ENCODE results near the gene ZSCAN31. TPM values are rescaled to one million over a fixed set of nuclear protein-coding genes. Genes with fewer than 3 reads are reported as not detected.

ZSCAN31 gene
- total RNA-seq, 5 donors from 2014 or later (not counting 1 experiment from before 2014, with no cell fraction given), result 0.79 to 1.5 (median 1.1) TPM

DNA sequence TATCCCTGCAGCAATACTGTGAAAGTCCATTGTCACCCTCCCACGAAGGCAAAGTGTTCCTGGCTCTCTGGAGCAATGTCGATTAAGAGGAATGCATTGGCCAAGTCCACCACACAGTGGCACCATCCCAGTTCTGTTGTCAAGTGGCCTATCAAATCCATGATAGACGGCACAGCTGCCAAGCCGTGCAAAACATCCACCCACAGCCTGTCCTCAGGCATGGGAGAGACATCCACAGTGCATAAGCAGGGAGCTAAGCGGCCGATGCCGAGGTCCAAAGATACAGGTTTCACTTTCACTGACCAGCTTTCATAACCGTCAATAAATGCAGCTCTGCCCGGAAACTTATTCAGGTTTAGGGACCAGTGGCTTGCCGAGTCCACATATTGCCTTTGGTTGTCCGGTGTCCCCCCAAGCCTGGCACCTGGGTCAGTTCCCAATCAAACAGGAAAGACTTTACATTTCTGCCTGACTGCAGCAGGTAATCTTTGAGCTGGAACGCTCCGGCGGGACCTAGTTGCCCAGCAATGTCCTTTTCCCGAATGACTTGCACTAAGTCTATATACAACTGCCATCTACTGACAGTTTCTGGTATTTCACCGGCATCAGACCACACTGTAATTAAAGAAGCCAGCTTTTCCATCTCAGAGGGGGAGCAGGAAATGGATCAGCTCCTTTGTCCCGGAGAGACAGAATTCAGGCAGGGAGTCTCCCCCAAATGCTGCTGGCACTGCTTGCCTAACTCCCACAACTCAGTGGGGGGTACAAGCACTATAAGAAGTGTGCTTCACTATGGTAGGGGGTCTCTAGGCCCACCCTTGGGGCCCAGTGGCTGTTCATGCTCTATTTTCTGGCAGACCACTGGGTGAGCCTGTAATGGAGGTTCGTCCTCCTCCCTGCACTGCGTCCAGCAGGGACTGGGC is 20.1 kb upstream of the ZSCAN31 start:
- no peaks in the 10 kb centered on the region for H3K27me3 Mint-ChIP-seq
- ATAC-seq (replicated peaks in 1 of 4), result peak; percentile 78 to 86 (median 81)
- WGBS (ENCODE audit: insufficient coverage), result 8% methylated on average over 16 of the region's 19 CpGs
- Histone ChIP-seq H3K36me3 (ENCODE audit: control insufficient read depth in 2 of 2, extremely low read depth in 1 of 2, insufficient read depth in 1 of 2, low read length in 1 of 2) (peaks cover 2 to 4% of the 10 kb centered on the region in 2 donors), H3K27ac (ENCODE audit: low read length) (peak overlapping the region; percentile 39), H3K27me3 (replicated peaks in 1 of 2; ENCODE audit: control insufficient read depth in 2 of 2, extremely low read depth in 1 of 2, insufficient read depth in 2 of 2, low read length in 1 of 2) (no peaks in the 10 kb centered on the region), H3K4me3 (ENCODE audit: control insufficient read depth in 1 of 2, extremely low read depth in 1 of 2, low read length in 1 of 2) (peak overlapping the region; percentile 60 to 74), H3K4me1 (ENCODE audit: control insufficient read depth in 1 of 2, extremely low read depth in 1 of 2, insufficient read depth in 2 of 2, low read length in 2 of 2) (peaks cover 6 to 23% of the 10 kb centered on the region in 2 experiments), H3K9me3 (no peaks in the 10 kb centered on the region)
- H3K4me1 Mint-ChIP-seq, result peaks cover 33 to 37% (median 37%) of the 10 kb centered on the region in 3 donors
- peak overlapping the region; percentile 85 to 91 (median 88) for H3K4me3 Mint-ChIP-seq
- peak overlapping the region; percentile 71 to 83 for H3K27ac Mint-ChIP-seq
- CTCF ChIA-PET, result interaction anchor here (0.6 to 2.4 kb wide), 16 partner anchors 9 to 1196 kb away, joined by 3 to 19 read pairs (median 4); partner anchors contain the start of genes ZSCAN26 (in 2 of the 2), PGBD1 (in 1 of the 2), ZKSCAN4 (in 1 of the 2) and ZKSCAN8 (in 1 of the 2)
- H3K36me3 Mint-ChIP-seq, result peaks cover 8% of the 10 kb centered on the region
- no peaks in the 10 kb centered on the region for H3K9me3 Mint-ChIP-seq
- DNase-seq, result peak in 34 of 35 experiments; percentile 14 to 83 (median 44)
- POLR2A ChIA-PET, result interaction anchor here in 1 of 2 donors (0.6 to 1.1 kb wide), 2 partner anchors 21 to 251 kb away, joined by 3 read pairs; no protein-coding TSS in a partner anchor

DNA sequence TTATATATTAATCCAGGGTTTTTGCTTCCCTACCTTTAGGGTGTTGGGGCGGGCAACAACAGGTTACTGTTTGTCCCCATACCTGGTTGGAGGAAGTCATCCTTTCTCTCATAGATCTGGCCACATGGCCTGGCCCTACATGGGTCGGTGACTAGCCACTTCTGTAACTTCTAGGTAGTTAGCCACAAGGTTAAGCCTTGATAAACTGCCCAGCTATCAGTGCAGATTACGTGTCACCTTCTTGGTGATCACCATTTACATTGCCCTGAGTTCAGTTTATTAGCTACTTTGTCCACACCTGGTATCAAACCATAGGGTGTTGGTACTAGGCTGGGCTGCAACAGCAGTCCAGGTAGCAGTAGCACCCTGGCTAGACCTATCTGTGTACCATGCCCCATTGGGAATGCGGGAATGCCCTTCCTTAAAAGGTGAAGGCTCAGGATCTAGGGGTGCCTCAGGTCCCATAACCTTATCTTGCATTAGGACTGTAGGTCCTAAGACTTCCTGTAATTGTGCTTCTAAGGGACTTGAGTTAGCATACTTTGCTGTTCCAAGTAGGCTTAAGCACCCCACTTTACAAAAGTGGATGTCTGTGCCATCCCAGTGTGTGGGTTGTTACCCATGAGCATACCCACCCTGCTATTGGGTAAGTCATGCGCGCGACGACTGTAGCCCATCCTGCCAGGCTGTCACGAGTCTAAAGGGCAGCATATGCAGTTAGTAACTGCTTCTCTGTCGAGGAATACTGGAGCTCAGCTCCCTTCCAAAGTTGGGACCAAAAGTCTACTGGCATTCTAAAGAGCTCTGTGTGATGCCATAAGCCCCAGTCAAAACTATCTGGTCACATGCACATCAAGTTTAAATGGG is 19.0 kb upstream of the ZSCAN31 start:
- ChIA-PET POLR2A (no interaction called here), CTCF (interaction anchor here in 1 of 2 donors (0.6 to 2.4 kb wide), 10 partner anchors 8 to 1195 kb away, joined by 3 to 19 read pairs (median 6); partner anchors contain the start of genes PGBD1, ZKSCAN4, ZKSCAN8 and ZSCAN16)
- H3K27ac ChIP-seq (ENCODE audit: low read length), result no peak overlapping the region
- H3K27me3 ChIP-seq (replicated peaks in 1 of 2; ENCODE audit: control insufficient read depth in 2 of 2, extremely low read depth in 1 of 2, insufficient read depth in 2 of 2, low read length in 1 of 2), result no peaks in the 10 kb centered on the region
- Mint-ChIP-seq H3K36me3 (peaks cover 5% of the 10 kb centered on the region), H3K4me3 (peak overlapping the region in 2 of 3 donors; percentile 85 to 91), H3K4me1 (peaks cover 43 to 48% (median 47%) of the 10 kb centered on the region in 3 donors), H3K9me3 (no peaks in the 10 kb centered on the region), H3K27me3 (no peaks in the 10 kb centered on the region), H3K27ac (peak overlapping the region in 1 of 2 donors; percentile 28)
- WGBS (ENCODE audit: insufficient coverage), result 97% methylated on average over 9 of the region's 10 CpGs
- H3K36me3 ChIP-seq (ENCODE audit: control insufficient read depth in 2 of 2, extremely low read depth in 1 of 2, insufficient read depth in 1 of 2, low read length in 1 of 2), result peaks cover 2 to 4% of the 10 kb centered on the region in 2 donors
- ATAC-seq (replicated peaks in 1 of 4) (no peak), DNase-seq (no peak)
- no peak overlapping the region for H3K4me3 ChIP-seq (ENCODE audit: control insufficient read depth in 1 of 2, extremely low read depth in 1 of 2, low read length in 1 of 2)
- H3K9me3 ChIP-seq, result no peaks in the 10 kb centered on the region
- peaks cover 14 to 31% of the 10 kb centered on the region in 2 experiments for H3K4me1 ChIP-seq (ENCODE audit: control insufficient read depth in 1 of 2, extremely low read depth in 1 of 2, insufficient read depth in 2 of 2, low read length in 2 of 2)

DNA sequence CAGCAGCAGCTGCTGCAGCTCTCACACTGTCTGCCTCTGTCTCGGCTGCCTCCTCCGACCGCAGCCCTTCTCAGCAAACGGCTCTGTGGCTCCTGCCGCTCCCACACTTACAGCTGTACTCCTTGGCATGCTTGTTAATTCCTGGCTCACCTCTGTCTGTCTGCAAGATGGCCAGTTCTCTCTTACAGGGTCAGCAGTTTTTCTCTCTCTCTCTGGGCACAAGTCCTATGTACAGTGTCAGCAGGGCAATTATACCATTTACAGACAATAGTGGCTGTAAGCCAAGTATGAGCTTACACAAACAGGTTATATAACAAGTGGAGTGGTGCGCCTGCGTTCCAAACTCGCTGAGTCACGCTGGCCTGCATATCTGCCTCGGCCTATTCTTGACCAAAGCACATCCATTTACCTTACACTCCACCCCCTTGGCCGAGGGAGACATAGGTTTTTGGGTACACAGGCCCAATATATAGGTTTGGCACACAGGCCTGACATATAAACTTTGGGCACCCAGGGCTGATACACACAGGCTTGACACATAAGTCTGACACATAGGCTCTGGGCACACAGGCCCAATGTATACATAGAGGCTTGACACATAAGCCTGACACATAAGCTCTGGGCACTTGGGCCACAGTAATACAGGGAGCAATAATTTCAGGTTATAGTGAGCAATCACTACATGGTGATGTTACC is 18.2 kb upstream of the ZSCAN31 start:
- Histone ChIP-seq H3K27me3 (replicated peaks in 1 of 2; ENCODE audit: control insufficient read depth in 2 of 2, extremely low read depth in 1 of 2, insufficient read depth in 2 of 2, low read length in 1 of 2) (no peaks in the 10 kb centered on the region), H3K4me3 (ENCODE audit: control insufficient read depth in 1 of 2, extremely low read depth in 1 of 2, low read length in 1 of 2) (no peak overlapping the region), H3K36me3 (ENCODE audit: control insufficient read depth in 2 of 2, extremely low read depth in 1 of 2, insufficient read depth in 1 of 2, low read length in 1 of 2) (peaks cover 0 to 4% of the 10 kb centered on the region in 2 donors), H3K27ac (ENCODE audit: low read length) (no peak overlapping the region), H3K9me3 (no peaks in the 10 kb centered on the region), H3K4me1 (ENCODE audit: control insufficient read depth in 1 of 2, extremely low read depth in 1 of 2, insufficient read depth in 2 of 2, low read length in 2 of 2) (peaks cover 18 to 32% of the 10 kb centered on the region in 2 experiments)
- H3K36me3 Mint-ChIP-seq, result peaks cover under 1% of the 10 kb centered on the region
- ATAC-seq (replicated peaks in 1 of 4) (no peak), DNase-seq (no peak)
- CTCF ChIA-PET, result interaction anchor here in 1 of 2 donors (0.6 to 2.4 kb wide), 5 partner anchors 9 to 355 kb away, joined by 3 to 12 read pairs (median 3); partner anchors contain the start of genes PGBD1 and ZSCAN26
- 96% methylated on average over 9 of the region's 11 CpGs for WGBS (ENCODE audit: insufficient coverage)
- H3K4me3 Mint-ChIP-seq, result no peak overlapping the region
- H3K27ac Mint-ChIP-seq, result no peak overlapping the region
- no peaks in the 10 kb centered on the region for H3K9me3 Mint-ChIP-seq
- H3K4me1 Mint-ChIP-seq, result peaks cover 49 to 55% (median 53%) of the 10 kb centered on the region in 3 donors
- no peaks in the 10 kb centered on the region for H3K27me3 Mint-ChIP-seq
- POLR2A ChIA-PET, result interaction anchor here in 1 of 2 donors (0.6 kb wide), 1 partner anchor 108 kb away, joined by 3 read pairs; no protein-coding TSS in a partner anchor

DNA sequence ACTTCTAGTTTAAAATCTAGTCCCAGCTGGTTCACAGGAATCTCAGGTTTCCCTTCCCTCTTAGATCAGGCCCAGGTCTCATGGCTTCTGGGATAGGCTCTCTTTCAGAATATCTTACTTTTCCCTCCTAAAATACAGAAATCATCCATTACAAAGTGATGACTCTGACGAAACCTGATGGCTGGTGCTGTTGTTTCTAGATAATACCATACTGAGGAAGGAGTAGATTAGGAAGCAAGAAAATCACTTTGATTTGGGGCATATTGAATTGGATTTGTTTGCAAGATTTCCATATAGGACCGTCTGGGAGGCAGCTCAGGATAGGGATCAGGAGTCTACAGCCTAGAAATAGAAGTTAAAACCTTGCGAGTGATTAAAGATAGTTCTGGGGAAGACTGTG is 17.4 kb upstream of the ZSCAN31 start:
- H3K27ac Mint-ChIP-seq, result no peak overlapping the region
- Histone ChIP-seq H3K27ac (ENCODE audit: low read length) (no peak overlapping the region), H3K4me3 (ENCODE audit: control insufficient read depth in 1 of 2, extremely low read depth in 1 of 2, low read length in 1 of 2) (no peak overlapping the region), H3K9me3 (no peaks in the 10 kb centered on the region), H3K4me1 (ENCODE audit: control insufficient read depth in 1 of 2, extremely low read depth in 1 of 2, insufficient read depth in 2 of 2, low read length in 2 of 2) (peaks cover 18 to 32% of the 10 kb centered on the region in 2 experiments), H3K36me3 (ENCODE audit: control insufficient read depth in 2 of 2, extremely low read depth in 1 of 2, insufficient read depth in 1 of 2, low read length in 1 of 2) (peaks cover 0 to 4% of the 10 kb centered on the region in 2 donors), H3K27me3 (replicated peaks in 1 of 2; ENCODE audit: control insufficient read depth in 2 of 2, extremely low read depth in 1 of 2, insufficient read depth in 2 of 2, low read length in 1 of 2) (no peaks in the 10 kb centered on the region)
- H3K36me3 Mint-ChIP-seq, result no peaks in the 10 kb centered on the region
- H3K27me3 Mint-ChIP-seq, result no peaks in the 10 kb centered on the region
- no peaks in the 10 kb centered on the region for H3K9me3 Mint-ChIP-seq
- ChIA-PET POLR2A (no interaction called here), CTCF (interaction anchor here (0.7 to 1.0 kb wide), 2 partner anchors 156 to 230 kb away, joined by 3 read pairs; no protein-coding TSS in a partner anchor)
- ATAC-seq (replicated peaks in 1 of 4) (no peak), DNase-seq (no peak)
- no CpG with 5 or more reads among the region's 3 CpGs for WGBS (ENCODE audit: insufficient coverage)
- no peak overlapping the region for H3K4me3 Mint-ChIP-seq
- peaks cover 49 to 55% (median 53%) of the 10 kb centered on the region in 3 donors for H3K4me1 Mint-ChIP-seq

DNA sequence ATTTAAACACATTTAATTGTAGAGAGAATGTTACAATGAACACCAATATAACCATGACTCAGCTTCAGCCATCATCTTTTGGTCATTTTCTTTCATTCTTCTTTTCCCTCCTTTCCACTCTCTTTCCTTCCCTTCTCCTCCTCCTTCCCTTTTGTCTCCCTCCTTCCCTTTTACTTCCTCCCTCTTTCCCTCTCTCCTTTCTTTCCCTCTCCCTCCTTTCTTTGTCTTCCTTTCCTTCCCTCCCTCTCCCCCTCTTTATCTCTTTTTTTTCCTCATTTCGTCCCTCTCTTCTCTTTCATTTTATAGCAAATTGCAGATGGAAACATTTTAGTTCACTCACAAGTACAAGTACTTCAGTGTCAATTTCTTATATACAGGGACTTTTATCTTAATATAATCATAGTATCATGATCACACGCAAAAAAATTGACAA is 15.6 kb upstream of the ZSCAN31 start:
- H3K4me3 Mint-ChIP-seq, result peak overlapping the region in 2 of 3 donors; percentile 91 to 98

More for the DNA sequence above, 15.6 kb upstream of the ZSCAN31 start:
- H3K27me3 Mint-ChIP-seq, result peaks cover 4 to 8% of the 10 kb centered on the region in 2 donors
- ChIA-PET POLR2A (no interaction called here), CTCF (interaction anchor here (0.9 to 1.1 kb wide), 3 partner anchors 10 to 85 kb away, joined by 4 to 5 read pairs (median 4); partner anchors contain the start of gene ZSCAN26 (in 1 of the 2))
- H3K36me3 ChIP-seq (ENCODE audit: control insufficient read depth in 2 of 2, extremely low read depth in 1 of 2, insufficient read depth in 1 of 2, low read length in 1 of 2), result peaks cover 0 to 4% of the 10 kb centered on the region in 2 donors
- H3K27me3 ChIP-seq (replicated peaks in 1 of 2; ENCODE audit: control insufficient read depth in 2 of 2, extremely low read depth in 1 of 2, insufficient read depth in 2 of 2, low read length in 1 of 2), result no peaks in the 10 kb centered on the region
- peaks cover 18 to 30% of the 10 kb centered on the region in 2 experiments for H3K4me1 ChIP-seq (ENCODE audit: control insufficient read depth in 1 of 2, extremely low read depth in 1 of 2, insufficient read depth in 2 of 2, low read length in 2 of 2)
- no peak overlapping the region for H3K4me3 ChIP-seq (ENCODE audit: control insufficient read depth in 1 of 2, extremely low read depth in 1 of 2, low read length in 1 of 2)
- DNase-seq, result no peak
- H3K9me3 Mint-ChIP-seq, result no peaks in the 10 kb centered on the region
- H3K36me3 Mint-ChIP-seq, result no peaks in the 10 kb centered on the region
- no CpG with 5 or more reads among the region's 2 CpGs for WGBS (ENCODE audit: insufficient coverage)
- peaks cover 47 to 52% (median 49%) of the 10 kb centered on the region in 3 donors for H3K4me1 Mint-ChIP-seq
- no peak overlapping the region for H3K27ac Mint-ChIP-seq
- H3K9me3 ChIP-seq, result no peaks in the 10 kb centered on the region
- no peak overlapping the region for H3K27ac ChIP-seq (ENCODE audit: low read length)
- no peak for ATAC-seq (replicated peaks in 1 of 4)
